Suppressor macrophage treated with lipopolysaccharide for 4 hours (primary cell): ENCODE data around the gene LYRM4.

ENCODE experiments used
- DNase-seq: peaks from one replicate; pipeline ENCODE4 v3.0.0-alpha.2; 2020

Gene LYRM4

DNA sequence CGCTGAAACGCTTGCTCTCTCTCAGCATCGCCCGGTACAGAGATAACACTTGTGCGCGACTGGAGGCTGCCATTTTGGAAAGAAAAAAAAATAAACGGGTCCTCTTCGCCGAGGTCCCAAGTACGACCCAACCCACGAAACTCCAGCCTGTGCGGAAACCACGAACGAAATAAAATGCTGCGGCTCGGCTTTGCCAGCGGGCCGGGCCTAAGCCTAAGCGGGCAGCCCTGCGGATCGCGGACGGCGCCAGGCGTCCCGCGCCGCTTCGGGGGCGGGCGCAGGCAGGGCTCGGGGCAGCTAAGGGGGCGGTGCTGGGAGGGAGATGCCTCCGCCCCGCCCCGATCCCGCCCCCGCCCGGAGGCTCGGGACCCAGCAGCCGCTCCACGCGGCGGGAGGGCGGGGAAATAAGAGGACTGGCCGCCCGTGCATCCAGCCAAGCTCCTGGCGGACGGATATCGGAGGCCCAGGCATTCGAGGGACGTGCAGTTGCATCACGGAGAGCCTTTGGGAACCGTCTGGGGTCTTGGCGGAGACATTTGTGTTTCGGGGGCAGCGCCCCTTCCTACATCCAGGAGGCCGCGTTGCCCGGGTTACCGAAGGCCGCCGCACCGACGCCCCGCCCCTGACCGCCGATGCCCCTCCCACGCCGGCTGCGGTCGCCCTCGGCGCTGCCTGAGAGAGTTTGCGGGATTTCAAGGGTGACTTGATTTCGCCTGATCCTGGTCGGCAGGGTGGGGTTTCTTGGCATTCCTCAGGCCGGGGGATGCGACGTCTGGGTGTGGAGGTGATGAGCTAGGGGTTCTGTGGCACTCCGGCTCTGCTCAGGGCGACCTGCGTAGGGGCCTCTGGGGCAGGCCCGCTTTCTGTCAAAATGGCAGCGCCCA, at the start of gene LYRM4, which contains the start of gene FARS2:
TSS of gene LYRM4 (minus strand) at position 290 of the 884 bp plus-strand sequence. CDS start at position 73, 217 bp downstream.
TSS of gene FARS2 (plus strand) at position 853 of the 884 bp plus-strand sequence.
- peak; percentile 96 for DNase-seq

GRCh38 chr6:5308066-5308465, 47.3 kb upstream of the LYRM4 start:
- DNase-seq: no peak

DNA sequence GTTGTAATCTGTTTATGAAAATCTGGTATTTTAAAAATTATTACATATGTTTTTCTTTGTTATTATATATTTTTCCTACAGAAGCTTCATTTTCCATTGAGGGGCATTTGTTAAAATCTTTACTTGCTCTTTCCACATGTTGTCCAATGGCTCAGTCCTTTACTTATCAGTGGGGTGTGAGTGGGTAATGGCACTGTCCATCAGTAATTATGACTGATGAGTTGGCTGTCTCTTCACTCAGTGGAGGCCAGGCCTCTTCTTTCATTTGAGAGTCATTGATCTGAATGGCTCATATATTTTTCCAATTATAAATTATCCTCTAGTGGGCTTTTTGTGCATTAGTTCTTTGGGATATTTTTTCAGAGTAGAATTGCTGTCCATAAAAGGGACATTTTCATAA, 46.3 kb upstream of the LYRM4 start:
- no peak for DNase-seq

- no peak for DNase-seq
Observed at GRCh38 chr6:5305968-5306626, 45.3 kb upstream of the LYRM4 start.

DNA sequence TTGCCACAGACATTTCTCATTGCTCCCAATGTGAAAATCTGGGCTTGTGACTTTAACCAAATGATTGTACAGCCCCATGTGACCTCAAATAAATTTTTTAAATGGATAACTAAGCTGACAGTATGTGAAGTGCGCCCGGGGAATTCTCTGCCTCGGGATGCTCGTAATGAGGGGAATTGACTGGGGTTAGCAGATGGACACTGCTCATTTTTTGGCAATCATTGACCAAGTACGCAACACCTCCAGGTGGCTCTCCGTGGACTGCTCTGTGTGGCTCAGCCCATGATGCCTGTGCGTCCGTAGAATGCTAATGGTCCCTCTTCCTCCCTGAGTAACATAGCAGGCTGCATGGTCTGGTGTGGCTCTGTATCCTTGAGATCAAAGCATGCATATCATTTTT, 42.9 kb upstream of the LYRM4 start:
- no peak for DNase-seq

- DNase-seq: no peak
Observed at GRCh38 chr6:5302995-5303622, 42.4 kb upstream of the LYRM4 start.

DNA sequence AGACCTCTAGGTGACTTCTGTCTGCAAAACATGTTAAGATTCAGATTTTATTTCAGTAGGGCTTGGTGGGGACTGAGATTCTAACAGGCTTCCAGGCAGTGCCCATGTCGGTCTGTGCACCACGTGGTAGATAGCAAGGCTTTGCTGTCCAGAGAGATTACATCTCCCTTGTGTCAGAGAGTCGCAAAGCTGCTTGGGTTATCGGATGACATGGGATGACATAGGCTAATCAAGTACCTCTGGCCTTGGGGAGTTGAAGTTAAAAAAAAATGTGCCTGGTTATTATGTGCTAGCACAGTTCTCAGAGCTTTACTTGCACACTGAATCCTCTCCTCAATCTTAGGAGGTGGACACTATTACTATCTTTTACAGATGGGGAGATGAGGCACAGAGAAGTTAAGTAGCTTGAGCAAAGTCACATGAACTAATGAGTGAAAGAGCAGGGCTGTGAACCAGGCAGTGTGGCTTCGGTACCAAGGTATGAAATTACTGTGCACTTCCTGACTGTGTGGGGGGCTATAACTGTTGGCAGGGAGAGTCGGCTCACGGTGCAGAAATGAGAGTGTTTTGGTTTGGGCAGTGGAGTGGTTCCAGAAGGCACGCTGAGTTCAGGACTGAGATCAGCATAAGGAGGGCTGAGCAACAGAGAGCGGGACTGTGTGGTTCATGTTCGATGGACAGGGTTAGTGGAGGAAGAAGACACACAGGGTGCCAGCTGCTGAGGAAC, 41.6 kb upstream of the LYRM4 start:
- DNase-seq: no peak

DNA sequence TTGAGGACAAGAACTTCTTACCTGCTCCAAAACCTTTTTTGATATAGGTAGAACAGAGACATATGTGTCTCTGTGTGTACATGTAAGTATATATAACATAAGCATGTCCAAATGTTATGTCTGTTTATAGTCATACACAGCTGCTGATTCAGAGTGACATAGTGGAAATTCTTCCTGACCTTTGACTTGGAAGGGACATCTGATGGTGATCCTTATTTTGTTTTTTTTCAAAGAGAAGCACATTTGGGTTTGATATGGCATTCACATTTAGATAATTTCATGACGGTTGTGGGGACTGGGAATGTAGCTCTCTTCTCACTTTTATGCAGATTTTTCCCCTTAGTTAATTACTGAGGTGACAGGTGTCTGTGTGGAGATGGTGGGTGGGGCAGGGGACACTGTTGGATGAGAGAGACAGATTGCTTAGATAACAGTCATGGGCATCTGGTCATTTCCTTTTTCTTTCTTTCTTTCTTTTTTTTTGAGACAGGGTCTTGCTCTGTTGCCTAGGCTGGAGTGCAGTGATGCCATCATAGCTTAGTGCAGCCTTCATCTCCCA, 39.5 kb upstream of the LYRM4 start:
- peak; percentile 26 for DNase-seq

- DNase-seq: no peak
Observed at GRCh38 chr6:5295623-5296022, 34.9 kb upstream of the LYRM4 start.

GRCh38 chr6:5294392-5295211, 33.9 kb upstream of the LYRM4 start:
- DNase-seq: peak; percentile 67

- DNase-seq: no peak
Observed at GRCh38 chr6:5293692-5294091, 32.9 kb upstream of the LYRM4 start.

DNA sequence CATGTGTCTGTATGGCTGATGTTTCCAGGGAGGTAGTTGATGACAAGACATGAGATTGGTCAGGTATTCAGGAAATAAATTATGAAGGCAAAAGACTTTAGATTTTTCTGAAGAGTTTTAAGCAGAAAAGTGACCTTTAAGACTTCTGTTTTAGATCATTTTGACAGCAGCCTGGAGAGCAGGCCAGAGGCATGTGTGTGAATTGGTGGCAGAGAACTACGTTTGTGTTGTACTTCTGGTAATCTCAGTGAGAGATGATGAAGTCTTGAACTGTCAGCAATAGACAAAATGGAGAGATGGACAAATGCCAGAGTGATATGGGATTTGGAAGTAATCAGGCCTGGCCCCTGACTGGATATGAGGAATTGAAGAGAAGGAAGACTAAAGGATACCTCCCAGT, 31.4 kb upstream of the LYRM4 start:
- DNase-seq: no peak

DNA sequence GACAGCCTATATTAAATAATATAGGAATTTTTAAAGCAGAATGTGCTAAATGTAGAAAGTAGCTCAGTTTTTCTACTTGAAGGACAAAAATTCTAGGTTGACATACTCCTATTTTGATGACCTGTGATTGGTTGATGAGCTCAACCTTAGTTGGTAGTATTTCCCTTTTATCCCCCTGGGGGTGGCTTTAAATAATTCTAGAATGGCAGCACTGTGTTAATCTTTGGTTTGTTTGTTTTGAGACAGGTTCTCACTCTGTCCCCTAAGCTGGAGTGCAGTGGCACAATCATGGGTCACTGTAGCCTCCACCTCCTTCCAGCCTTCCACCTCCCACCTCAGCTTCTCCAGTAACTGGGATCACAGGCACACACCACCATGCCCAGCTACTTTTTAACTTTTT, 29.8 kb upstream of the LYRM4 start:
- no peak for DNase-seq

GRCh38 chr6:5290097-5290496, 29.3 kb upstream of the LYRM4 start:
- DNase-seq: no peak

DNA sequence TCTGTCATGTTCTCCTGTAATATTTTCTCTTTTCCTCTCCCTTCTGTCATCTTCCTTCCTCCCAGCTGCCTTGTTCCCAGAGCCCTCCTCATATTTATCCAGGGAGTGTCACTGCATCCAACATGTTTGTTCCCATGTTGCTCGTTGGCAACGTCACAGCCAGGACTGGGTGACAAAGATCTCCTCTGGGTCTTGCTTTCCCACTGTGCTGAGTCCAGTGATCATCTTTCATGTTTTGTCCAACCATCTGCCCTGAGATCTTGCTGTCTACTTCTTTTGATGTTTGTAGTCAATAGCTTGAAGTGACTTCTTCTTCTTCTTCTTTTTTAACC, 27.2 kb upstream of the LYRM4 start:
- DNase-seq: no peak

DNA sequence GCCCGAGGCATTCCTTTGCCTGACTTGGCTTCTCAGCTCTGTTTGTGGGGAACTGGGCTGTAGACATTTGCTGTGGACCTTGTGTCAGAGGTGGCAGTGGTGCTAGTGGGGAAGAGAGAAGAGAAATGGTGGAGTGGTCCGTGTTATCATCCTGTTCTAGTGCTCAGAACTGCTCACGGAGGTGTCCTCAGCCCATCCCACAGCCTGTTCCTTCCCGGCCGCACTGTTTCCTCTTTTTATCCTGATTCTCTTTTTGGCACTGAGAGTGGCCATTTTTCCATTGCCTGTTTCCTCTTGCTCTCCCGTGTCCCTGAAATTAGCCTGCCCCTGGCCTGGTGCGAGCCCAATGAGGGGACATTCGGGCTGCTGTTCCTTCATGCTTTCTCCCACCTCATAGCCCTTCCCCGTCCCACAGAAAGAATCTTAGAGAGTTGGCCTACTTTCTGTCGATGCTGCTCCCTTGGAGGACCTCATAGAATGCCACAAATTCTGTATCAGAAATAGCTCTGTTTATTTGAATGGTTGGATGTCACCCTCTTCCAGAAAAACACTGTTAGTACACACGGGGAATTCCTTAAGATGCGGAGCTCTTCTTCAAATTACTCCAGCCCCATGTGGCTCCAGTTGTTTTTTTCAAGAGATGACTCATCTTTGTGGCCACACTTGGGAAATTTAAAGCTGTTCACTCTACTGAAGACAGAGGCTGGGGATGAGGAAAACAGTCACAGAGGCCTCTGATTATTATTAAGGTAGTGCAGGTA, 26.6 kb upstream of the LYRM4 start:
- peak; percentile 75 for DNase-seq

DNA sequence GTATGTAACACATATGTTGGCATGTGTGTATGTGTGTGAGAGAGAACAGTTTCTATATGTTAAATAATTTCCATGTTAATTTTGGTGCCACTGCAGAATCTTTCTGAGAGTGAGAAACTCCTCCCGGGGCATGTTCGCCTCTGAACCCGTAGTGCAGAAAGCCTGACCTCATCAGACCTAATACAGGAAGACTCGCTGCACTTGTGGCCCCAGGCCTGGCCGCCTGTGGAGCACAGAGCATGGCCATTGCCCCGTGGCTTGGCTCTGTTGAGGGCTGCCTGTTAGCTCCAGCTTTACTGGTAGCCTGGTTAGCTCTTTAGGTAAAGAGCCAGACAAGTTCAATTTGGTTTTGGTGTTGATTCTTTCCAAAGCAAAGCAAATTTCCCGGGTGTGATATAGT, 26.0 kb upstream of the LYRM4 start:
- DNase-seq: no peak

- no peak for DNase-seq
Observed at GRCh38 chr6:5285526-5285925, 24.8 kb upstream of the LYRM4 start.

- no peak for DNase-seq
Observed at GRCh38 chr6:5285081-5285480, 24.3 kb upstream of the LYRM4 start.

DNA sequence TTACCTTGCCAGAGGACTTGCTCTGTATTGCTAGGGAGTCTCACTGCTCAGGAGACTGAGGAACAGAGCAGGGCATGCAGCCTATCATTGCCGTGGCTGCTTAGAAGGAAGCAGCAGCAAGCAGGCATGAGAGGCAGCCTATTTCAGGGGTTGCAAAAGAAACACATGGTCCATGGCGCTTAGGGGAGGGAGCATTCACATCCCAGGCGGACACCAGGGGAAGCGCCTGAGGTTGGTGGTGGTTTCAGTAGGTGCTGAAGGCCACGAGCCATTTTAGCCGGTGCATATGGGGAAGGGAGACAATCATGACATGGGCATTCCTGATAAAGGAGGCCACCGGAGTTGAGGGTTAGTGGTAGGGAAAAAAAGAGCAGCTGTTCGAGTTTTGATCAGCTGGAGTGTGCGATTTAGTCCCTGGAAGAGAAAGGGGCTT, 21.5 kb upstream of the LYRM4 start:
- no peak for DNase-seq

DNA sequence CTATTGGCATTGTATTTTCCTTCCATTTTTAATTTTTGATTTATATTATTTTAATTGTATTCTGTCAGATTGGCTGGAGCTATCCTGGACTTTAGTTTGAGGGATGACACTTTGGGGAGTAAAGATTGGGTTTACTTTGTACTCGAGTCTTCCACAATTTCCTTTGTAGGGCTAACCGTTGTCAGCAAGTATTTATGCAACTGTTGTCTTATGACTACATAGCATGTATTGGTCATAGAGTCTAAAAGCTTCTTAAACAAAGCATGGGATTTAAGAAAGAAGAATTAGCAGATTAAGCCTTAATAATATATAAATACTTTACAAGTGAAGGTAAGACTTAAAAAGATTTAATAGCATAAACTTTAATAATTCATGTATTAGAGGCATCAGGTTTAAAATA, 20.2 kb upstream of the LYRM4 start:
- DNase-seq: peak; percentile 30
